ES-I3 (cell line): ENCODE results near the gene NDUFA13.

ENCODE experiments used
- H3K36me3 ChIP-seq: 2 replicates; pipeline ENCODE4 v1.6.1; 2013; ENCODE audit warnings: mild to moderate bottlenecking, low read length, control low read depth, moderate library complexity; ENCODE audit not compliant: insufficient read depth
- H3K4me1 ChIP-seq: 2 replicates; pipeline ENCODE4 v1.6.1; 2013; ENCODE audit warnings: mild to moderate bottlenecking, control low read depth, low read length; ENCODE audit not compliant: insufficient read depth
- H3K9ac ChIP-seq: 2 replicates; pipeline ENCODE4 v1.6.1; 2013; ENCODE audit warnings: low read depth, mild to moderate bottlenecking, low read length, moderate library complexity
- H3K9me3 ChIP-seq: 2 replicates; pipeline ENCODE4 v1.6.1; 2013; ENCODE audit warnings: mild to moderate bottlenecking, low read length, moderate library complexity; ENCODE audit not compliant: control insufficient read depth, insufficient read depth

Gene NDUFA13

DNA sequence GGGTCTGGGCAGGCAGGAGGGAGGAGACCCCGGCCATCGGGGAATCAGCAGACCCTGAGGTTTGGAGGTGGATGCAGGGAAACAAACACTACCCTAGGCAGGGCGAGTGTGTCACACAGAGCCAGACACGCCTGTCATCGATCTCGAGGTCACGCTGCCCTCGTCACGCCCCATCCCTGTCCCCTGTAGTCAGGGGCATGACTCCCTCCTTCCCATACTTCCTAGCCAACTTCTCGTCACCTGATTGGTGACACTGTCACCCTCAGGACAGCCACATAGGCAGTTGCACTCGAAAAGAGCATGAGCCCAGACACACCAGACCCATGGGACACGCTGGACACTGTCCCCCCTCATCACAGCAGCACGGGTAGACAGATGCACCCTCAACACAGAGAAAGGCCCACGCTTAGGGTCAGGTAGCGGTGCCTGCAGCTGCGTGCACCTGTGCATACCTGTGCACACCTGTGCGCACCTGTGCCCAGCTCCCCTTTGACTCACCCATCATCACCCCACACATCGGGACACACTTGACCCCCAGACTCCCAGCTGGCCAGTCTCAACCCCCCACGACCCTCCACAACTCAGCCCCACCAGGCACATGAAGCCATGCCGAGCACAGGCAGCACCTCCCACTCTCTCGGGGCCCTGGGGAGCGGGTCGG lies 33.9 kb downstream of the NDUFA13 start:
- Histone ChIP-seq H3K9ac (no peak overlapping the region), H3K9me3 (no peaks in the 10 kb centered on the region), H3K36me3 (no peaks in the 10 kb centered on the region), H3K4me1 (peaks cover 5% of the 10 kb centered on the region; the same call in 1 of the 2 replicates)

DNA sequence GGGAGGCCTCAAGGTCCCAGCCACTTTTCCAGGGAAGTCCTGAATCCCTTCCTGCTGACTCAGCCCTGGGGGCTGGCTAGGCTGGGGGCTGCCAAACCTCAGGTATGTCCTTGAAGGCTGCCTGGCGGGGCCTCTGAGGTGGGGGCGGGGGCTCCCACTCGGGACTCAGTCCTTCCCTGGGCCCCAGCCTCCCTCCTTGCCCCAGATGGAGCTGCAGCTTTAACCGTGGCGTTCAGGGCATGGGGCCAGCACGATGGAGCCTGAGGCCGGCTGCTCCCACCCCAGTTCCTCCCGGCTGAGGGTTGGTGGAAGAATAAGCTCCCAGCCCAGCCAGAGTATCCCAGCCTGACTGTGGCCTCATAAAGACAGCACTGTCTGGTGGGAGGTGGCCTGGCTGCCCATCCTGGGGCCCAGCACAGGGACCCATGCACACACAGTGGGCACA lies 34.5 kb downstream of the NDUFA13 start:
- Histone ChIP-seq H3K36me3 (no peaks in the 10 kb centered on the region), H3K9ac (no peak overlapping the region), H3K4me1 (peaks cover 5% of the 10 kb centered on the region; the same call in 1 of the 2 replicates)

DNA sequence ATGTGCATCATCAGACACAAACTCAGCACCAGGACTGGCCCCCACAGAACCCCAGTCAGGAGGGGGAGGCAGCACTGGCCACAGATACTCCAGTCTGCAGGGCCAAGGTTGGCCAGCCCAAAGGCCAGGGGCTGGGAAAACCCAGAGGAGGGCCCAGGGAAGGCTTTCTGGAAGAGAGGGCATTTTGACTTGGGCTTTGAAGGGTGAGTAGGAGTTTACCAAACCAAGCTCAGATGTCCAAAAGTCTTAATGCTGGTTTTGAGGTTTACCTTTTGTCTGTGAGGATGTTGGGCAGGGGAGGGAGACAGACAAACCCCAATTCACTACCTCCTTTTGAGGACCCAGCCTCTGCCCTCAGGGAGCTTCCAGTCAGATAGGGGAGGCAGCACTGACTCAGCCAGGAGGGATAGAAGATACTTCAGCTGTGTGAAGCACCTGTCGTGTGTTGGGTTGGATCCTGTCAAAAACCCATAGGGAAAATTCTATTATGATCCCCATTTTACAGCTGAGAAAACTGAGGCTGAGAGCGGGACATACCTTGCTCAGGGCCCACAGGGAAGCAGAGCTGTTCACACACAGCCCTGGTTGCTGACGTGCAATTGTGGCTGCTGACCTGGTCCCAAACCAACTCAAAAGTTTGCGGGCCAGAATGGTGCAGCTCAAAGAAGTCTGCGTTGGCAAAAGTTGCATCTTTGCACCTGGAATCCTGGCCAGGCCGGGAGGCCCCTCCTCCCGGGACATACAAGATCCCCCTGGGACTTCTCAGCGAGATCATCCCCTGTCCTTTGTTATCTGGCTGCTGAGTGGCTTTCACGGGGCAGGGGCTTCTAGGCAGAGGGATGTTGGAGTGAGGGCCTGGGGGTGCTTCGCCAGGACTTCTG lies 35.2 kb downstream of the NDUFA13 start:
- Histone ChIP-seq H3K9ac (no peak overlapping the region), H3K36me3 (no peaks in the 10 kb centered on the region), H3K4me1 (peaks cover 5% of the 10 kb centered on the region; the same call in 1 of the 2 replicates), H3K9me3 (no peaks in the 10 kb centered on the region)

More for the DNA sequence above, 34.5 kb downstream of the NDUFA13 start:
- H3K9me3 ChIP-seq = no peaks in the 10 kb centered on the region

DNA sequence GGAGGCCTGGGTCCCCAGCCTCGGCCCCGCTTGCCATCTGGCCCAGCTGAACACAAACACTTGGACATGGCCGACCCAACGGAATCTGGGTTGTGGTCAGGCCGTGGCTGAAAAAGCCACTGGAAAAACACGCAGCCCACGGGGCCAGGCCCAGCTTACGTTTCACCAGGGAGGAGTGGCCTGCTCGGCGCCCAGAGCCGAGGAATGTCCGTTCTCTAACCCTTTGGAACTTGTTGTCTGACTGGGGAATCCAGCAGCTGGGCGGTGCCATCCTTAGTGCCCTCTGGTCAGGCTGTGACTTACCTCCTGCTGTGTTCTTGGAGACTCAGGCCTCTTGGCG lies 35.8 kb downstream of the NDUFA13 start:
- Histone ChIP-seq H3K4me1 (peaks cover 5% of the 10 kb centered on the region; the same call in 1 of the 2 replicates), H3K9me3 (no peaks in the 10 kb centered on the region), H3K9ac (no peak overlapping the region)

DNA sequence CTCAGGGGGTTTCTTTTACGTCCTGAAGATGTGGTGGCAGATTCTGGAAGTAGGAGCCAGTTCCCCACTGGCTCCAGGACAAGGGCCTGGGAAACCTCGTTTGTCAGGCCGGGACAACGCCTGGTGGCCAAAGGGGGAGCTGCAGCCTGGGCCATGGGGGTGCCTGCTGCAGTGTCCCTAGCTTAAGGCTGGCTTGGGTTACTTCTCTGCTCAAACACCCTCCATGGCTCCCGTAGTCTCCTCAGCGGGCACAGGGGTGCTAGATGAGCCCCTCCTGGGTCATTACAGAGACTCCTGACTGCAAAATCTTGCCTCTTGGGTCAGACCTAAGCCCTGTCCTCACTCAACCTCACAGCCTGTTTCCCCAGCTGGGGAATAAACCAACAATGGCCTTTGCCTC lies 36.8 kb downstream of the NDUFA13 start:
- Histone ChIP-seq H3K36me3 (no peaks in the 10 kb centered on the region), H3K4me1 (peaks cover 5% of the 10 kb centered on the region; the same call in 1 of the 2 replicates), H3K9ac (no peak overlapping the region), H3K9me3 (no peaks in the 10 kb centered on the region)

More for the DNA sequence above, 35.8 kb downstream of the NDUFA13 start:
- H3K36me3 ChIP-seq = no peaks in the 10 kb centered on the region

- Histone ChIP-seq H3K36me3 (no peaks in the 10 kb centered on the region), H3K4me1 (peaks cover 5% of the 10 kb centered on the region; the same call in 1 of the 2 replicates), H3K9ac (no peak overlapping the region), H3K9me3 (no peaks in the 10 kb centered on the region)
Measured at GRCh38 chr19:19553670-19554069, 37.6 kb downstream of the NDUFA13 start.

DNA sequence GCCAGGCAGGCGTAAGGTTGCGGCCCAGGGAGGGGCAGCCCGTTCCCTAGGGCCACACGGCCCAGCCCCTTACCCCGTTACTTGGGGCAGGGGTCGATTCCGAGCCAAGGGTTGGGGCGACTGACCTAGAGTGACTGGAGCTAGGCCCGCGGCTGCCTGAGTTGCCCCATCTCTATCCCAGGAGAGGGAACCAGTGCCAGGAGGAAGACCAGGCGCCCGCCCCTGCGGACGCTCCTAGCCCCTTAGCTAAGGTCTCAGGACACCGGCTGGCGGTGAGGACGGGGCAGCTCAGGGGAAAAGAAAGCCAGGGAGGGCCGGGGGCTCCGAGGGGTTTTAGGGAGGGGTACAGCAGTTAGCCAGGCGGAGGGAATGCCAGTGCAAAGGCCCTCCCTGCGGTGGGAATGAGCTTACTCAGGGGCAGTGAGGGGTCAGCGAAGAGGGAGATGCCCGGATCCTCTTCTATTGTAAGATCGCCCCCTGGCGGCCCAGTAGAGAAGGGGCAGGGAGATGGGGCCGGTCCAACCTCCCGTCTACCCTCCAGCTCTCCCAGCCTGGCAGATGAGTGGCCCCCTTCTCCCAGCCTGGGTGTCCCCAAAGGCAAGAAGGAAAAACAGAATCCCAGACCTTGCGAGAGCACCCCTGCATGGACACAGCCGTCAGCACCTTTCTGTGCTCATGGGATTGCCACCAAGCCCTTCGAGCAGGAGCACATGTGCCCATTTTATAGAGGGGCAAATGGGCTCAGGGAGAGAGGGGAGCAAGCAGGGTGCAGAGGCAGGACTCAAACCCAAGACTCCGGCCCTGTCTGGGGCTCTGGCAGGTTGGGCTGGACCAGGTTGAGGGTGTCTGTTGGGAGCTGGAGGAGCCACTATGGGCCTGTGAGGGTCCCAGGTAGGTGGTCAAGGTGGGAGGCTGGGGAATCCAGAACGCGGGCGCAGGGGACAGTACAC lies 38.3 kb downstream of the NDUFA13 start:
- Histone ChIP-seq H3K36me3 (no peaks in the 10 kb centered on the region), H3K9ac (no peak overlapping the region), H3K4me1 (peaks cover 5% of the 10 kb centered on the region; the same call in 1 of the 2 replicates), H3K9me3 (no peaks in the 10 kb centered on the region)

DNA sequence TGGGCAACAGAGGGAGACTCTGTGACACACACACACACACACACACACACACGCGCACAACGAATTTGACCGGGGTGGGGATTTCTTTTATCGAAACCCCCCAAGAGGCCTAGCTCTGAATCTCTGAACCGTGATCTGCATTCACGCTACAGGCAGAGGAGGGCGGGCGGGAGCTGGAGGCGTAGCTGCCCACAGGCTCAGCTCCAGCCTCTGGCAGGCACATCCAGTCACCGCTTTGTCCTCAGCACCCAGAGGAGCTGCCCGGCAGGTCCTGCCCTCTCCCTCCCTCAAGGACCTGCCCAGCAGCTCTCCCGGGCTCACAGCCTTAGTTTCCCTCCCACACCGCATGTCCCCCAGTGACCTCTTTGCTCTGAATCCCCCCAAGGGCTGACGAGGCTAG lies 42.0 kb downstream of the NDUFA13 start:
- Histone ChIP-seq H3K9me3 (no peaks in the 10 kb centered on the region), H3K9ac (no peak overlapping the region), H3K36me3 (no peaks in the 10 kb centered on the region), H3K4me1 (no peaks in the 10 kb centered on the region)

- no peaks in the 10 kb centered on the region for H3K9me3 ChIP-seq
- no peak overlapping the region for H3K9ac ChIP-seq
- no peaks in the 10 kb centered on the region for H3K36me3 ChIP-seq
- no peaks in the 10 kb centered on the region for H3K4me1 ChIP-seq
Measured at GRCh38 chr19:19558636-19559035, 42.6 kb downstream of the NDUFA13 start.

GRCh38 chr19:19559931-19560330 lies 43.9 kb downstream of the NDUFA13 start:
- Histone ChIP-seq H3K36me3 (no peaks in the 10 kb centered on the region), H3K4me1 (no peaks in the 10 kb centered on the region), H3K9me3 (no peaks in the 10 kb centered on the region), H3K9ac (no peak overlapping the region)

DNA sequence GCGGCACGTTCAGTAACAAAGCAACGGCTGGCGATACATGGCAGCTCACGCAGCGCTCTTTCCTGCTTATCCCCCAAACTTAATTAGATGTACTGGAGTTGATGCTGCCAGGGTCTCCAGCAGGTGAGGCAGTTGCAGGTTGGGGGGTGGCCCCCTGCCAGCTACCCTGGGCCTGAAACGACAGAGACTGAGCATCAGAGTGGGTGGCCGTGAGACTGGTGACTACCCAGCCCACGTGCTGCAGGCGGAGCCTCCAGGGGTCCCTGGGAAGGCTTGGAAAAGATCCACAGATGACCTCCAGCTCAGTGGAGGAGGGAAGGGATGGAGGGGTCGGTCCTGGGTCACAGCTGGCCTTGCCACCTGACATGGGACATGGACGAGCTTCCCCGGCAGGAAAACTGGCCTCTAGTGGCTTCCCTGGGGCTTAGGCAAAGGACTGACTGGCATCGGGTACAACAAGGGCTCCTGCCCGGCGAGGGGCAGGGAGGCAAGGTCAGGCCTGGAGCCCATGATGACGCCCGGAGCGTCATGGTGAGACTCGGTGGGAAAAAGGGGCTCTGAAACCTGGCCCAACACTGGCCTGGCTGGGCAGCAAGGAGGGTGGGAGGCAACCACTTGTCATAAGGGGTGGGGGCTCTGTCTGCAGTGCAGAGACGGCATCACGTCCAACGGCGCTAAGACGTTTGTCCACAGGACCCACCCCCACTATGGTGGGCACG lies 46.1 kb downstream of the NDUFA13 start:
- no peaks in the 10 kb centered on the region for H3K9me3 ChIP-seq
- no peaks in the 10 kb centered on the region for H3K4me1 ChIP-seq
- H3K36me3 ChIP-seq = no peaks in the 10 kb centered on the region
- no peak overlapping the region for H3K9ac ChIP-seq

DNA sequence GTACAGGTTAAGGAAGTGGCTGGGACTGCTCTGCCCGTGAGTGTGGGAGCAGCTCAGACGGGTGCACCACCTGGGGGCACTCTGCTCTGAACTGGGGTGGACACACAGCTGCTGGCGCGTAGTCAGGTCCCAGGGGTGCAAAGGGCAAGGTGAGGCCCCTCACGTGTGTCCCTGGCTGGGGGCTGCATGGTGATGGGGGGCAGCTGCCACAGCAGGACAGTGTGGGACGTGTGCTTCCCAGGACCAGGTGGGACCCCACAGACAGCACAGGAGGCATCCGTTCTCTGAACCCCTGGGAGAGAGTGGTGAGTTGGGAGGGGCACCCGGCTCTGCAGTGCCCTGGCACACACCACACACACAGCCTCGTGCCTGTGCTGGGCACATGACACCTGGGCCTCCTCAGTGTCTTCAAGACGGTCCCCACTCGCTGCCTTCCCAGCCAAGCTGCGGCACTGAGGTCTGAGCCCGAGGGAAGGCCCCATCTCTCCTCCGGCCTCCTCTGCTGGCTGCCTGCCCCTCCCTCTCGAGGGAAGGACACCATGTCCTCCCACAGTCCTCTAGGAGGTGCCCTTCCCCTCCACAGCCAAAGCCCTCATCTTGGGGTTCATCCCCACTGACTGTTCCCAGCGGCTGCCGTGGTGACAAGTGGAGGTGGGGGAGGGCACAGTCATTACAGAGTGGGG lies 46.8 kb downstream of the NDUFA13 start:
- H3K4me1 ChIP-seq = no peaks in the 10 kb centered on the region
- no peak overlapping the region for H3K9ac ChIP-seq
- no peaks in the 10 kb centered on the region for H3K36me3 ChIP-seq
- no peaks in the 10 kb centered on the region for H3K9me3 ChIP-seq

DNA sequence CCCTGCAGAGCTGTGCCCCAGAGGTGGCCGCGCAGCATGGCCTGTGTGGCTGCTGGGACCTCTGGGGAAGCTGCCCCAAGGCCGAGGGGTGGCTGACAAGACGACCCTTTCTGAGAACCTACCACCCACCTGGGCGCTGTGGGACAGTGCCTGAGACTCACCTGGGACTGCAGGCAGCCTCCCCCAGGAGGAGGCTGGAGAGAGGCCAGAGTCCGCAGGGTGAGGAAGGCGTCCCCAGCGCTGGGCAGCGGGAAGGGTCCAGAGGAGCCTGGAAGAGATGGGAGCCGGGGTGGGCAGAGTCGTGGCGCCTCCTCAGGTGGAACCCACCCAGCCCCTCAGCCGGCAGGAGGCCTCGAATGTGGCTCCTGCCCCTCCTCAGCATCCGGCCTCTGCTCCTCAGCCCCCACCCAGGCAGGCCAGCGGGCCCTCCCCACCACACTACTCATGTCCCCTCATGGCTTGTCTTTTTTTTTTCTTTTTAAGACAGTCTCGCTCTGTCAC lies 47.4 kb downstream of the NDUFA13 start:
- Histone ChIP-seq H3K9ac (no peak overlapping the region), H3K9me3 (no peaks in the 10 kb centered on the region), H3K36me3 (no peaks in the 10 kb centered on the region), H3K4me1 (no peaks in the 10 kb centered on the region)
